Glutamatergic neuron (in vitro differentiated cells): ENCODE results near the gene OSGEPL1. TPM values are rescaled to one million over a fixed set of nuclear protein-coding genes. Genes with fewer than 3 reads are reported as not detected.
A peak's percentile ranks its signal among the peaks of the same experiment; 100 is the strongest.
"Not testable (repeated sequence)": the region's sequence is repeated elsewhere in the genome, so short reads cannot be mapped to it uniquely, and the experiment has no call there.

ENCODE experiments used
- DNase-seq: peaks from one replicate; pipeline ENCODE4 v3.0.0; 2022
- H3K27ac Mint-ChIP-seq: one replicate; pipeline ENCODE4 v1.8.0; 2020; ENCODE audit warnings: mild to moderate bottlenecking, mixed read lengths, inconsistent platforms; ENCODE audit not compliant: unreplicated experiment
- H3K27me3 Mint-ChIP-seq: one replicate; pipeline ENCODE4 v1.8.0; 2020; ENCODE audit warnings: mild to moderate bottlenecking, moderate library complexity, mixed read lengths, inconsistent platforms; ENCODE audit not compliant: unreplicated experiment
- H3K36me3 Mint-ChIP-seq: one replicate; pipeline ENCODE4 v1.8.0; 2020; ENCODE audit warnings: mild to moderate bottlenecking, mixed read lengths, inconsistent platforms; ENCODE audit not compliant: unreplicated experiment
- H3K4me1 Mint-ChIP-seq: one replicate; pipeline ENCODE4 v1.8.0; 2020; ENCODE audit warnings: mild to moderate bottlenecking, low read depth, mixed read lengths, inconsistent platforms; ENCODE audit not compliant: unreplicated experiment
- H3K4me3 Mint-ChIP-seq: one replicate; pipeline ENCODE4 v1.8.0; 2020; ENCODE audit warnings: mild to moderate bottlenecking, mixed read lengths, inconsistent platforms; ENCODE audit not compliant: unreplicated experiment
- H3K9me3 Mint-ChIP-seq: one replicate; pipeline ENCODE4 v1.8.0; 2020; ENCODE audit warnings: mild to moderate bottlenecking, moderate library complexity, mixed read lengths, inconsistent platforms; ENCODE audit not compliant: unreplicated experiment
- total RNA-seq: library from RNA; stranded (reverse); fragmentation: NEBNext Ultra II Directional; extraction: Animal tissue kit (Norgen Biotek cat#: 25700); gene quantifications from one replicate; pipeline ENCODE4 v1.2.1, GENCODE V29; 2021; ENCODE audit not compliant: unreplicated experiment
- TF ChIP-seq, protein P1 (sequence below): fragments of 200-600 bp; sonication (generic); IDR thresholded peaks from one replicate; pipeline ENCODE4 v1.5.0; 2021; ENCODE audit not compliant: partially characterized antibody, unreplicated experiment

Gene OSGEPL1
- total RNA-seq, 1 donor from 2014 or later: 12.5 TPM

DNA sequence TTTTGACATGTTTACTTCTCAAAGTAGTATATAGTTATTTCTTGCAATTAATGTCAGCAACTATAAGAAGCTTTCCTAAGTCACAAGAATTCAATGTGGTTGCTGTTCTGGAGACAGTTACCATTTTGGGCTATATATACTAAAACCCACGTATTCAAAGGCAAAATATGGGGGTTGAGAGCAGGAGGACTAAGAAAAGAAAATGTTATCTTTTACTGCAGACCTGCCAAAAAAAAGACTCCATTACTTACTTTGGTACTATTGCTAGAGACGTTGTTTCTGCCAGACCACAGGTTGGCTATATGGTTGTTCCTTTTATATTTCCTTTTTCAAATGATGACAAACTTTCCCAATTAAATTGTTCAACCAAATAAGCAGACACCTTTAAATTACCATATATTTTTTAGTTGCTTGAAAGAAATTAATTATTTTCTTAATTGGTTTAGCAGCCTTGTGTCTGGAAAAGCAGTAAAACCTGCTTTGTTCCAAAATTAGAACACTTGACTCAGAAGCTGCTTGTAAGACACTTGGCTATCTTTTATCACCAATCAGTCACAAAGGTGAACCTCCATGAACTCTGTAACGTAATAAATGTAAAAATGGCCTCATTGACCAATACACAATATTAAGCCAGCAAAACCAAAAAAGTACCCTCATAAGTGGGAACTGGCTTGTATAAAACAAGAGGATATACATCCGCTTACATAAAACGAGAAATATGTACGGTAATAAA is 8.2 kb upstream of the OSGEPL1 start:
- no peak for DNase-seq
- H3K4me1 Mint-ChIP-seq: no peaks in the 10 kb centered on the region
- H3K36me3 Mint-ChIP-seq: no peaks in the 10 kb centered on the region
- H3K27ac Mint-ChIP-seq: no peak overlapping the region
- TF ChIP-seq, protein P1, sequence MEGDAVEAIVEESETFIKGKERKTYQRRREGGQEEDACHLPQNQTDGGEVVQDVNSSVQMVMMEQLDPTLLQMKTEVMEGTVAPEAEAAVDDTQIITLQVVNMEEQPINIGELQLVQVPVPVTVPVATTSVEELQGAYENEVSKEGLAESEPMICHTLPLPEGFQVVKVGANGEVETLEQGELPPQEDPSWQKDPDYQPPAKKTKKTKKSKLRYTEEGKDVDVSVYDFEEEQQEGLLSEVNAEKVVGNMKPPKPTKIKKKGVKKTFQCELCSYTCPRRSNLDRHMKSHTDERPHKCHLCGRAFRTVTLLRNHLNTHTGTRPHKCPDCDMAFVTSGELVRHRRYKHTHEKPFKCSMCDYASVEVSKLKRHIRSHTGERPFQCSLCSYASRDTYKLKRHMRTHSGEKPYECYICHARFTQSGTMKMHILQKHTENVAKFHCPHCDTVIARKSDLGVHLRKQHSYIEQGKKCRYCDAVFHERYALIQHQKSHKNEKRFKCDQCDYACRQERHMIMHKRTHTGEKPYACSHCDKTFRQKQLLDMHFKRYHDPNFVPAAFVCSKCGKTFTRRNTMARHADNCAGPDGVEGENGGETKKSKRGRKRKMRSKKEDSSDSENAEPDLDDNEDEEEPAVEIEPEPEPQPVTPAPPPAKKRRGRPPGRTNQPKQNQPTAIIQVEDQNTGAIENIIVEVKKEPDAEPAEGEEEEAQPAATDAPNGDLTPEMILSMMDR: no peak
- H3K9me3 Mint-ChIP-seq: peaks cover 1% of the 10 kb centered on the region
- H3K4me3 Mint-ChIP-seq: no peak overlapping the region
- no peaks in the 10 kb centered on the region for H3K27me3 Mint-ChIP-seq

DNA sequence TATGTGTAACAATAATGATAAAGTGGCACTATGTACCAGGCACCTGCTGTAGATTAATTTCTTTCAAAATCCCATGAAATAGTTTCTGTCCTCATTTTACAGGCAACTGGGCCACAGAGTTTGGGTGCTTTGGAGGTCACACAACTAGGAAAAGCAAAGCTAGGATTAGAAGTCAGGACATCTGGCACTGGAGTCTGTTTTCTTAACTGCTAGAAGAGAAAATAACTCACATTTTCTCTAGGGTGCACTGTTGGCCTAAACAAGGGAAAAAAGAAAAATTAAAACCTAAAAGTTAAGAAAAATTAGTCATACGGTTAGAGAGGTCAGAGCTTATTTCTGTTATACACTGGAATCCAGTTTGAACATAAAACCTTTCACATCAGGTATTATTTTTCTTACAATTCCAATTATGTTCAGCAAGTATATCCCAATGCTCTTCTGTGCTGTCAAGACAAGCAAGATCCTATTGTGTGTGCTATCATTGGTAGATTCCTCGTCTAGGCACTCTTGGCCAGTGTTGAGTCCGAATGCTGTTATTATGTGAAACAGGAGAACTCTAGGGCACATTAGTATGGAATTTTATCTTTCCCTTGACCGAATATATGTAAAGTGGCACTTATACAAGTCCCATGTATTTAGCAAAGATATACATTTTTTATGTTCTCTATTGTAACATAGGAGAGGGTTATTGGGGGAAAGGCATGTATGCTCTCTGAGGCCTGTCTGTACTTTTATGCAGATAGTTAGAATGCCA is 1.5 kb upstream of the OSGEPL1 start:
- H3K27me3 Mint-ChIP-seq: no peaks in the 10 kb centered on the region
- H3K9me3 Mint-ChIP-seq: peaks cover 5% of the 10 kb centered on the region
- no peaks in the 10 kb centered on the region for H3K4me1 Mint-ChIP-seq
- H3K36me3 Mint-ChIP-seq: no peaks in the 10 kb centered on the region
- no peak overlapping the region for H3K27ac Mint-ChIP-seq
- H3K4me3 Mint-ChIP-seq: peak overlapping the region; percentile 46
- no peak for DNase-seq
- TF ChIP-seq, protein P1: no peak

DNA sequence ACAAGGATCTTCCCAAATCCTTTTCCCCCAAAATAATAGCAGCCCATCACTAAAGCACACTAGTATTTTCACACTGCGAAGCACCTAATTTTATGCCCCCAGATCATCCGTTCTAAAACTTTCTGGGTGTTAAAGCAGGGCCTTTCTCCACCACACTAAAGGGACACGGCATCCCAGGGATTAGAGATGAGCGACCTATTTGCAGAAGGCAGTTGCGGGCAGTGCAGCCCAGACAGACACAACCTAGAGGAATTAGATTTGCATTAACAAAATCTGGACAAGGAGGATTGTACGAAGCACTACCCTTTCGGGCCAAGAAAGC is 402 bp downstream of the OSGEPL1 start:
- Mint-ChIP-seq H3K27me3 (peaks cover 2% of the 10 kb centered on the region), H3K4me1 (no peaks in the 10 kb centered on the region), H3K4me3 (peak overlapping the region; percentile 96), H3K36me3 (no peaks in the 10 kb centered on the region), H3K9me3 (peaks cover 5% of the 10 kb centered on the region), H3K27ac (peak overlapping the region; percentile 99)
- TF ChIP-seq, protein P1: no peak
- DNase-seq: no peak

DNA sequence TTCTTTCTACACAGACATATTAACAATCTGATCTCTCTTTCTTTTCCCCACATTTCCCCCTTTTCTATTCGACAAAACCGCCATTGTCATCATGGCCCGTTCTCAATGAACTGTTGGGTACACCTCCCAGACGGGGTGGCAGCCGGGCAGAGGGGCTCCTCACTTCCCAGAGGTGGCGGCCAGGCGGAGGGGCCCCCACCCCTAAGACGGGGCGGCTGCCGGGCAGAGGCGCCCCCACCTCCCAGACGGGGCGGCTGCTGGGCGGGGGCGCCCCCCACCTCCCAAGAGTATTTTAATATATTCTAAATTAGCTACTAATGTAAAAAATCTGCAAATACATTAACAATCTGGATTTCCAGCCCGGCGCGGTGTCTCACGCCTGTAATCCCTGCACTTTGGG is 2.4 kb downstream of the OSGEPL1 start:
- H3K4me3 Mint-ChIP-seq: not testable (repeated sequence)
- peak overlapping the region; percentile 88 for H3K27ac Mint-ChIP-seq

DNA sequence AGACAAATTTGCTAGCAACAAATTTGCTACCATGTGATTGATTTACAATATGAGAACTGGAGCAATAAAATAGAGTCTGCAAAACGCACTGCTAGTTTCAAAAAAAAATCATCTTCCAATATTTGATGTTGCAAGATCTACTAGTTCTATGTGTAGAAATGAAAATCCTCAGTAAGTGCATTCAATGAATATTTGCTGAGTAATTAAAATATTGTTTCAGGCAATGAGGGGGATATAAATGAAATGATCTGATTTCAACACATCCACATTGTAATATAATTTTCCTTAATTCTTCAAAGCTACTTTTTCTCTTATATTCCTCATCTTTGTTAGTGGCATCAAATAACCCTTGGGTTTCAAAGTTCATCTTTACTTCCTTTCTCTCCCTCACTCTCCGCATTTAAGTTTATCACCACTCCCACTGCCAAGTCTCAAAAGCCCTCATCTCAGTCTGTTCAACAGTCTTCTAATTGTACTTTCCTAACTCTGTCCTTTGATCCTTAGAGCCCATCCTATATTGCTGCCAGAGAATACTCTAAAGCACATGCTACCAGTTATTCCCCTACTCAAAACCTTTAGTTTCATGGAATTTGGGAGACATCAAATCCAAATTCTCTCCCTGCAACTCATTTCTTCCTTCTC is 6.2 kb downstream of the OSGEPL1 start:
- Mint-ChIP-seq H3K4me3 (no peak overlapping the region), H3K36me3 (no peaks in the 10 kb centered on the region), H3K27ac (no peak overlapping the region), H3K4me1 (no peaks in the 10 kb centered on the region), H3K27me3 (peaks cover 2% of the 10 kb centered on the region), H3K9me3 (no peaks in the 10 kb centered on the region)
- no peak for DNase-seq
- TF ChIP-seq, protein P1: no peak

More for the DNA sequence above, 2.4 kb downstream of the OSGEPL1 start:
- not testable (repeated sequence) for H3K4me1 Mint-ChIP-seq, H3K9me3 Mint-ChIP-seq, H3K27me3 Mint-ChIP-seq, DNase-seq, H3K36me3 Mint-ChIP-seq
